T-helper 1 cell treated with Interleukin-12 subunit alpha and Interleukin-12 subunit beta and Interleukin-4 antibody, amounts not matched to agents 30 μg/mL and 1 μg/mL, for 36 hours (primary cell): ENCODE data around the gene SH2D4B.

ENCODE experiments used
- H3K27ac Mint-ChIP-seq: one replicate; pipeline ENCODE4 v1.8.0; 2021; ENCODE audit warnings: mild to moderate bottlenecking, mixed read lengths
- H3K27me3 Mint-ChIP-seq: one replicate; pipeline ENCODE4 v1.8.0; 2021; ENCODE audit warnings: low read depth, mixed read lengths
- H3K36me3 Mint-ChIP-seq: one replicate; pipeline ENCODE4 v1.8.0; 2021; ENCODE audit warnings: low read depth, mixed read lengths
- H3K4me1 Mint-ChIP-seq: one replicate; pipeline ENCODE4 v1.8.0; 2021; ENCODE audit warnings: low read depth, mixed read lengths
- H3K4me3 Mint-ChIP-seq: one replicate; pipeline ENCODE4 v1.8.0; 2021; ENCODE audit warnings: mild to moderate bottlenecking, moderate library complexity, mixed read lengths
- H3K9me3 Mint-ChIP-seq: one replicate; pipeline ENCODE4 v1.8.0; 2021; ENCODE audit warnings: mixed read lengths

SH2D4B gene

GRCh38 chr10:80599424-80599847 lies 61.7 kb downstream of the SH2D4B start:
- H3K9me3 Mint-ChIP-seq: no peaks in the 10 kb centered on the region
- H3K27ac Mint-ChIP-seq: no peak overlapping the region

GRCh38 chr10:80600256-80600655 lies 62.6 kb downstream of the SH2D4B start:
- Mint-ChIP-seq H3K4me1 (no peaks in the 10 kb centered on the region), H3K9me3 (no peaks in the 10 kb centered on the region), H3K27ac (no peak overlapping the region), H3K36me3 (no peaks in the 10 kb centered on the region), H3K27me3 (peaks cover 4% of the 10 kb centered on the region), H3K4me3 (no peak overlapping the region)

More at GRCh38 chr10:80599424-80599847, 61.7 kb downstream of the SH2D4B start:
- no peaks in the 10 kb centered on the region for H3K4me1 Mint-ChIP-seq
- no peak overlapping the region for H3K4me3 Mint-ChIP-seq
- no peaks in the 10 kb centered on the region for H3K36me3 Mint-ChIP-seq
- peaks cover 4% of the 10 kb centered on the region for H3K27me3 Mint-ChIP-seq

- H3K4me3 Mint-ChIP-seq: no peak overlapping the region
- peaks cover 4% of the 10 kb centered on the region for H3K27me3 Mint-ChIP-seq
Measured at GRCh38 chr10:80602881-80603280, 65.2 kb downstream of the SH2D4B start.

GRCh38 chr10:80603516-80603915 lies 65.8 kb downstream of the SH2D4B start:
- no peak overlapping the region for H3K27ac Mint-ChIP-seq
- H3K27me3 Mint-ChIP-seq: peaks cover 4% of the 10 kb centered on the region
- H3K4me3 Mint-ChIP-seq: no peak overlapping the region
- no peaks in the 10 kb centered on the region for H3K36me3 Mint-ChIP-seq
- no peaks in the 10 kb centered on the region for H3K9me3 Mint-ChIP-seq
- no peaks in the 10 kb centered on the region for H3K4me1 Mint-ChIP-seq

More at GRCh38 chr10:80602881-80603280, 65.2 kb downstream of the SH2D4B start:
- no peak overlapping the region for H3K27ac Mint-ChIP-seq
- H3K36me3 Mint-ChIP-seq: no peaks in the 10 kb centered on the region
- no peaks in the 10 kb centered on the region for H3K9me3 Mint-ChIP-seq
- no peaks in the 10 kb centered on the region for H3K4me1 Mint-ChIP-seq

- H3K27ac Mint-ChIP-seq: no peak overlapping the region
- H3K27me3 Mint-ChIP-seq: peaks cover 4% of the 10 kb centered on the region
- no peaks in the 10 kb centered on the region for H3K36me3 Mint-ChIP-seq
- H3K9me3 Mint-ChIP-seq: peaks cover 2% of the 10 kb centered on the region
- no peak overlapping the region for H3K4me3 Mint-ChIP-seq
- H3K4me1 Mint-ChIP-seq: peaks cover under 1% of the 10 kb centered on the region
Measured at GRCh38 chr10:80608706-80609105, 71.0 kb downstream of the SH2D4B start.

GRCh38 chr10:80609331-80609730 lies 71.6 kb downstream of the SH2D4B start:
- Mint-ChIP-seq H3K27ac (no peak overlapping the region), H3K36me3 (no peaks in the 10 kb centered on the region), H3K4me1 (peaks cover 2% of the 10 kb centered on the region), H3K9me3 (peaks cover 4% of the 10 kb centered on the region), H3K4me3 (no peak overlapping the region), H3K27me3 (peaks cover 4% of the 10 kb centered on the region)

- Mint-ChIP-seq H3K27ac (no peak overlapping the region), H3K36me3 (no peaks in the 10 kb centered on the region), H3K4me3 (no peak overlapping the region), H3K4me1 (peaks cover 2% of the 10 kb centered on the region), H3K9me3 (peaks cover 4% of the 10 kb centered on the region), H3K27me3 (peaks cover 4% of the 10 kb centered on the region)
Measured at GRCh38 chr10:80611481-80612185, 73.9 kb downstream of the SH2D4B start.

GRCh38 chr10:80612261-80612660 lies 74.6 kb downstream of the SH2D4B start:
- Mint-ChIP-seq H3K9me3 (peaks cover 4% of the 10 kb centered on the region), H3K4me3 (no peak overlapping the region), H3K4me1 (peaks cover 2% of the 10 kb centered on the region), H3K27ac (no peak overlapping the region), H3K27me3 (peaks cover 4% of the 10 kb centered on the region), H3K36me3 (no peaks in the 10 kb centered on the region)

GRCh38 chr10:80613466-80614170 lies 75.9 kb downstream of the SH2D4B start:
- Mint-ChIP-seq H3K9me3 (peaks cover 4% of the 10 kb centered on the region), H3K27ac (no peak overlapping the region), H3K27me3 (peaks cover 4% of the 10 kb centered on the region), H3K4me1 (peaks cover 2% of the 10 kb centered on the region), H3K36me3 (no peaks in the 10 kb centered on the region), H3K4me3 (no peak overlapping the region)

- Mint-ChIP-seq H3K27ac (no peak overlapping the region), H3K36me3 (no peaks in the 10 kb centered on the region), H3K4me3 (no peak overlapping the region), H3K9me3 (peaks cover 4% of the 10 kb centered on the region), H3K4me1 (peaks cover 2% of the 10 kb centered on the region), H3K27me3 (peaks cover 4% of the 10 kb centered on the region)
Measured at GRCh38 chr10:80614576-80615416, 77.1 kb downstream of the SH2D4B start.

GRCh38 chr10:80617807-80618206 lies 80.1 kb downstream of the SH2D4B start:
- Mint-ChIP-seq H3K9me3 (peaks cover 4% of the 10 kb centered on the region), H3K4me1 (peaks cover 2% of the 10 kb centered on the region), H3K4me3 (no peak overlapping the region)

GRCh38 chr10:80619036-80619435 lies 81.3 kb downstream of the SH2D4B start:
- peaks cover 4% of the 10 kb centered on the region for H3K27me3 Mint-ChIP-seq
- no peak overlapping the region for H3K4me3 Mint-ChIP-seq
- no peak overlapping the region for H3K27ac Mint-ChIP-seq
- no peaks in the 10 kb centered on the region for H3K36me3 Mint-ChIP-seq
- no peaks in the 10 kb centered on the region for H3K4me1 Mint-ChIP-seq
- H3K9me3 Mint-ChIP-seq: no peaks in the 10 kb centered on the region

More at GRCh38 chr10:80617807-80618206, 80.1 kb downstream of the SH2D4B start:
- no peaks in the 10 kb centered on the region for H3K36me3 Mint-ChIP-seq
- H3K27ac Mint-ChIP-seq: no peak overlapping the region
- no peaks in the 10 kb centered on the region for H3K27me3 Mint-ChIP-seq

- Mint-ChIP-seq H3K36me3 (no peaks in the 10 kb centered on the region), H3K4me3 (no peak overlapping the region), H3K4me1 (no peaks in the 10 kb centered on the region), H3K9me3 (no peaks in the 10 kb centered on the region), H3K27ac (no peak overlapping the region), H3K27me3 (peaks cover 13% of the 10 kb centered on the region)
Measured at GRCh38 chr10:80622153-80622552, 84.5 kb downstream of the SH2D4B start.

- no peak overlapping the region for H3K4me3 Mint-ChIP-seq
- no peaks in the 10 kb centered on the region for H3K36me3 Mint-ChIP-seq
- H3K9me3 Mint-ChIP-seq: no peaks in the 10 kb centered on the region
- no peaks in the 10 kb centered on the region for H3K4me1 Mint-ChIP-seq
- H3K27me3 Mint-ChIP-seq: peaks cover 6% of the 10 kb centered on the region
- H3K27ac Mint-ChIP-seq: no peak overlapping the region
Measured at GRCh38 chr10:80630324-80630723, 92.6 kb downstream of the SH2D4B start.
